IMR-90 (cell line): ENCODE results near the gene FRAS1. TPM values are rescaled to one million over a fixed set of nuclear protein-coding genes. Genes with fewer than 3 reads are reported as not detected.

Experiments used
- ATAC-seq: fragments of 200-7000 bp; cut with Tn5 transposase; 2 replicates; pipeline ENCODE4 v1.9.1; 2020; ENCODE audit warnings: low read depth, mild to moderate bottlenecking, moderate library complexity
- BruUV-seq: library from RNA; stranded (reverse); fragments of 400-500 nt; replicated peaks from 2 replicates; lab custom pipeline; 2021; lab: Mats Ljungman, UMichigan
- CTCF ChIA-PET: fragments of 300-600 bp; formaldehyde crosslinking; extraction: SDS; loops from one replicate; lab custom pipeline; 2021; ENCODE audit warnings: antibody characterized with exemption; lab: Yijun Ruan, JAX
- POLR2A ChIA-PET: fragments of 300-600 bp; sonication (Branson Sonifier 250); formaldehyde crosslinking; loops from one replicate; lab custom pipeline; 2022; ENCODE audit warnings: antibody characterized with exemption; ENCODE audit not compliant: unreplicated experiment; lab: Charles Lee
- DNase-seq: peaks from one replicate; pipeline ENCODE4 v3.0.0; 2013
- H2AFZ ChIP-seq: replicated peaks from 2 replicates; pipeline ENCODE3; 2013; ENCODE audit warnings: low read length, mild to moderate bottlenecking; ENCODE audit not compliant: poor library complexity
- H2AK5ac ChIP-seq: 2 replicates; pipeline ENCODE4 v1.6.1; 2013; ENCODE audit warnings: low read depth, low read length, inconsistent platforms
- H2AK9ac ChIP-seq: replicated peaks from 2 replicates; pipeline ENCODE3; 2013; ENCODE audit warnings: mild to moderate bottlenecking, low read depth, low read length, moderate library complexity; ENCODE audit not compliant: poor library complexity
- H2BK120ac ChIP-seq: 2 replicates; pipeline ENCODE4 v1.6.1; 2013; ENCODE audit warnings: low read depth, low read length, inconsistent platforms
- H2BK15ac ChIP-seq: 3 replicates; pipeline ENCODE4 v1.6.1; 2013; ENCODE audit warnings: low read depth, low read length, inconsistent platforms
- H2BK20ac ChIP-seq: 2 replicates; pipeline ENCODE4 v1.6.1; 2013; ENCODE audit warnings: low read depth, mild to moderate bottlenecking, inconsistent platforms, low read length, moderate library complexity
- H2BK5ac ChIP-seq: 2 replicates; pipeline ENCODE4 v1.6.1; 2013; ENCODE audit warnings: mild to moderate bottlenecking, low read depth, low read length, inconsistent platforms; ENCODE audit not compliant: poor library complexity, severe bottlenecking
- H3K14ac ChIP-seq: replicated peaks from 2 replicates; pipeline ENCODE4 v1.6.1; 2013; ENCODE audit warnings: low read depth, low read length, inconsistent platforms
- H3K18ac ChIP-seq: 2 replicates; pipeline ENCODE4 v1.6.1; 2013; ENCODE audit warnings: low read depth, low read length, control low read depth
- H3K23ac ChIP-seq: 2 replicates; pipeline ENCODE4 v1.6.1; 2013; ENCODE audit warnings: low read depth, low read length, inconsistent platforms
- H3K27ac ChIP-seq: 2 replicates; pipeline ENCODE4 v1.5.1; 2013; ENCODE audit warnings: mild to moderate bottlenecking, control low read depth, low read length; ENCODE audit not compliant: insufficient read depth
- H3K27me3 ChIP-seq: 2 replicates; pipeline ENCODE4 v1.6.1; 2013; ENCODE audit warnings: low read length; ENCODE audit not compliant: control insufficient read depth, insufficient read depth
- H3K36me3 ChIP-seq: 2 replicates; pipeline ENCODE4 v1.6.1; 2013; ENCODE audit warnings: low read length, mixed read lengths; ENCODE audit not compliant: control insufficient read depth, insufficient read depth
- H3K4ac ChIP-seq: 2 replicates; pipeline ENCODE4 v1.6.1; 2013; ENCODE audit warnings: low read depth, low read length, inconsistent platforms
- H3K4me1 ChIP-seq: 2 replicates; pipeline ENCODE4 v1.6.1; 2013; ENCODE audit warnings: low read length, mixed read lengths; ENCODE audit not compliant: control insufficient read depth, insufficient read depth
- H3K4me2 ChIP-seq: 2 replicates; pipeline ENCODE4 v1.6.1; 2013; ENCODE audit warnings: low read depth, mild to moderate bottlenecking, control low read depth, low read length, moderate library complexity
- H3K4me3 ChIP-seq: 2 replicates; pipeline ENCODE4 v1.5.1; 2013; ENCODE audit warnings: low read depth, mild to moderate bottlenecking, control low read depth, low read length, moderate library complexity; ENCODE audit not compliant: insufficient read depth
- H3K56ac ChIP-seq: 2 replicates; pipeline ENCODE4 v1.6.1; 2013; ENCODE audit warnings: low read length, inconsistent platforms; ENCODE audit not compliant: insufficient read depth; ENCODE audit errors: extremely low read depth
- H3K79me1 ChIP-seq, 2 experiments: 2 replicates each; pipeline ENCODE4 v1.6.1; 2013; ENCODE audit warnings: low read length in 2 of 2, inconsistent platforms in 1 of 2, low read depth in 1 of 2
- H3K9ac ChIP-seq: 2 replicates; pipeline ENCODE4 v1.6.1; 2013; ENCODE audit warnings: low read depth, low read length, control low read depth
- H3K9me1 ChIP-seq: 2 replicates; pipeline ENCODE4 v1.6.1; 2013; ENCODE audit warnings: low read length, inconsistent platforms; ENCODE audit not compliant: insufficient read depth
- H3K9me3 ChIP-seq: 2 replicates; pipeline ENCODE4 v1.6.1; 2013; ENCODE audit warnings: low read length; ENCODE audit not compliant: control insufficient read depth, insufficient read depth
- H4K20me1 ChIP-seq: 2 replicates; pipeline ENCODE4 v1.6.1; 2013; ENCODE audit warnings: low read length, inconsistent platforms; ENCODE audit not compliant: insufficient read depth
- H4K5ac ChIP-seq: 2 replicates; pipeline ENCODE4 v1.6.1; 2013; ENCODE audit warnings: mild to moderate bottlenecking, low read depth, low read length, control low read depth
- H4K8ac ChIP-seq, 2 experiments: 2 replicates each; pipeline ENCODE4 v1.6.1; 2013; ENCODE audit warnings: low read depth in 2 of 2, low read length in 2 of 2, control low read depth in 1 of 2, inconsistent platforms in 1 of 2
- H4K91ac ChIP-seq: 2 replicates; pipeline ENCODE4 v1.6.1; 2013; ENCODE audit warnings: low read depth, low read length, inconsistent platforms; ENCODE audit not compliant: insufficient read depth
- BHLHE40 ChIP-seq: fragments of 150-350 bp; IDR thresholded peaks from 2 replicates; pipeline ENCODE4 v1.6.1; 2016; ENCODE audit warnings: mild to moderate bottlenecking, low read depth, low read length
- ELK1 ChIP-seq: fragments of 150-350 bp; IDR thresholded peaks from 2 replicates; pipeline ENCODE4 v1.6.1; 2016; ENCODE audit warnings: low read depth, mild to moderate bottlenecking, low read length, moderate library complexity, borderline replicate concordance
- FOS ChIP-seq: fragments of 150-350 bp; IDR thresholded peaks from 2 replicates; pipeline ENCODE4 v1.6.1; 2016; ENCODE audit warnings: low read depth, low read length
- MAFK ChIP-seq: IDR thresholded peaks from 2 replicates; pipeline ENCODE4 v1.6.1; 2012; ENCODE audit warnings: low read depth, low read length, improper control_type of control experiment
- MAZ ChIP-seq: IDR thresholded peaks from 2 replicates; pipeline ENCODE4 v1.6.1; 2012; ENCODE audit warnings: low read depth, mild to moderate bottlenecking, low read length, improper control_type of control experiment, moderate library complexity, borderline replicate concordance
- POLR2A ChIP-seq: IDR thresholded peaks from 2 replicates; pipeline ENCODE4 v1.6.1; 2012; ENCODE audit warnings: mild to moderate bottlenecking, low read depth, low read length
- USF2 ChIP-seq: fragments of 150-350 bp; IDR thresholded peaks from 2 replicates; pipeline ENCODE4 v1.6.1; 2017; ENCODE audit warnings: mild to moderate bottlenecking, antibody characterized with exemption, low read length, low read depth
- dilution Hi-C: fragments of 300-500 bp; cut with HindIII; formaldehyde crosslinking; loops from one replicate; pipeline ENCODE4 v1.14.3; 2018; ENCODE audit warnings: low sequenced_read_pairs; ENCODE audit not compliant: unreplicated experiment
- in situ Hi-C: fragments of 300-500 bp; cut with MboI; formaldehyde crosslinking; loops from 3 replicates; pipeline ENCODE4 v1.14.3; 2019; ENCODE audit warnings: low sequenced_read_pairs, inconsistent platforms, mixed read lengths
- intact Hi-C: fragments of 100-400 bp; cut with micrococcal nuclease; formaldehyde crosslinking; loops from 2 replicates; pipeline ENCODE4 v1.10.0; 2022
- polyA plus RNA-seq, 3 experiments: library from polyadenylated mRNA; depleted of rRNA; stranded (reverse); fragments of >200 nt; gene quantifications; 2 replicates each; pipeline ENCODE4 v1.2.3, GENCODE V29; 2012; ENCODE audit warnings: low replicate concordance in 1 of 3
- total RNA-seq: library from RNA; depleted of rRNA; stranded (reverse); fragments of >200 nt; gene quantifications from 2 replicates; pipeline ENCODE4 v1.2.3, GENCODE V29; 2012

Gene FRAS1
- total and polyA plus RNA-seq, 2 of the 4 experiments (the other 2 are of a cell fraction): under 0.01 to 0.03 TPM

- no TSS peak for BruUV-seq
- no peak overlapping the region for H3K9ac ChIP-seq
- no peak overlapping the region for H3K4me3 ChIP-seq
- no peak overlapping the region for H3K56ac ChIP-seq
- no peak overlapping the region for H4K8ac ChIP-seq
- no peak overlapping the region for H3K18ac ChIP-seq
- H2AK9ac ChIP-seq: no peak overlapping the region
- H3K27me3 ChIP-seq: peaks cover 10% of the 10 kb centered on the region
- no peaks in the 10 kb centered on the region for H3K79me1 ChIP-seq
- H2BK5ac ChIP-seq: no peak overlapping the region
- no peak overlapping the region for H3K4me2 ChIP-seq
- DNase-seq (no peak), ATAC-seq (no peak)
- no peak overlapping the region for H3K27ac ChIP-seq
- dilution Hi-C loops: no loop called here
- intact Hi-C loops: no loop called here
- H4K20me1 ChIP-seq: no peaks in the 10 kb centered on the region
- H3K14ac ChIP-seq: no peak overlapping the region
- in situ Hi-C loops: no loop called here
- no peaks in the 10 kb centered on the region for H3K9me3 ChIP-seq
- POLR2A ChIA-PET: no interaction called here
- CTCF ChIA-PET: no interaction called here
- no peak overlapping the region for H2BK120ac ChIP-seq
- H4K91ac ChIP-seq: no peak overlapping the region
- no peaks in the 10 kb centered on the region for H3K4me1 ChIP-seq
- no peak overlapping the region for H2AK5ac ChIP-seq
- no peak overlapping the region for H2AFZ ChIP-seq
- no peaks in the 10 kb centered on the region for H3K36me3 ChIP-seq
- no peak overlapping the region for H2BK15ac ChIP-seq
- TF ChIP-seq BHLHE40 (no peak), MAFK (no peak), POLR2A (no peak), MAZ (no peak), USF2 (no peak), FOS (no peak), ELK1 (no peak)
- H3K9me1 ChIP-seq: no peaks in the 10 kb centered on the region
- no peak overlapping the region for H2BK20ac ChIP-seq
- no peak overlapping the region for H3K4ac ChIP-seq
- no peak overlapping the region for H4K5ac ChIP-seq
- no peak overlapping the region for H3K23ac ChIP-seq
Observed at GRCh38 chr4:78459327-78459726, 402.2 kb downstream of the FRAS1 start.
